GM19193 (cell line): ENCODE results near the gene SSTR4.

Experiments
- POLR2A ChIP-seq: IDR thresholded peaks from 4 replicates; pipeline ENCODE4 v1.6.1; 2011; ENCODE audit not compliant: insufficient read depth, insufficient read length; ENCODE audit errors: extremely low read depth

SSTR4 gene

DNA sequence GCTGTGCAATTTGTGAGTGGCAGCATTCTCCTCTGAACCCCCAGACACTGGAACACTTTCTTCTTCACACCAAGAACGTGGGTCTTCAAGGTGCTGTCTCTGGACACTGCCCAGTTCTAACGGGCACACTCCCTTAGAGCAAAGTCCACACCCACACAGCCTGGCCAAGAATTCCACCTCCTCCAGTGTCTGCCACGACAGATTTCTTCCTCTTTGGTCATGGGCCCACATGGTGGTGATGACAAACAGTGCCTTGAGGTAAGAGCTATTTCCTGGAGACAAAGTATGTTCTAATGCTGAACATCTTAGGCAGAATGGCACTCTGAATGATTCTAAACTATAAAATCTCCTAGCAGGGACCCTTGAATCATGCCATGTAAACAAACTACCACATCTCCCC lies 25.5 kb upstream of the SSTR4 start:
- TF ChIP-seq POLR2A: no peak

DNA sequence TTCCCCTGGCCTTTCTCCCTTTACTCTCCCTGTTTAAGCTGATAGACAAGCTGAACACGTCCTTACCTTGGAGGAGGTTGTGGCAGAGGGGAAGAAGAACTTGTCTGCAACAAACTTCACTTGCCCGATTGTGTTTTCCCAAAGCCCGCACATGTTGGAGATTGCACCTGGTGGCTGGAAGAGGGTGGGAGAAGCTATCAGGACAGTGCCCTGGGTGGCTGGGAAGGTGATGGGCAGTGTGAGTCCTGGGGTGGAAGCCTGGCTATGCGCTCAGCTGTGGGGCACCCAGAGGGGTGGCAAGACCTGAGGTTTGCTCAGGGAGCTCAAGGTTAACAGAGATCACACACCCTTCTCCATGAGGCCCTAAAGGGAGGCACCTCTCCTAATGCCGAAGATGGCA lies 25.0 kb upstream of the SSTR4 start:
- no peak for TF ChIP-seq POLR2A

DNA sequence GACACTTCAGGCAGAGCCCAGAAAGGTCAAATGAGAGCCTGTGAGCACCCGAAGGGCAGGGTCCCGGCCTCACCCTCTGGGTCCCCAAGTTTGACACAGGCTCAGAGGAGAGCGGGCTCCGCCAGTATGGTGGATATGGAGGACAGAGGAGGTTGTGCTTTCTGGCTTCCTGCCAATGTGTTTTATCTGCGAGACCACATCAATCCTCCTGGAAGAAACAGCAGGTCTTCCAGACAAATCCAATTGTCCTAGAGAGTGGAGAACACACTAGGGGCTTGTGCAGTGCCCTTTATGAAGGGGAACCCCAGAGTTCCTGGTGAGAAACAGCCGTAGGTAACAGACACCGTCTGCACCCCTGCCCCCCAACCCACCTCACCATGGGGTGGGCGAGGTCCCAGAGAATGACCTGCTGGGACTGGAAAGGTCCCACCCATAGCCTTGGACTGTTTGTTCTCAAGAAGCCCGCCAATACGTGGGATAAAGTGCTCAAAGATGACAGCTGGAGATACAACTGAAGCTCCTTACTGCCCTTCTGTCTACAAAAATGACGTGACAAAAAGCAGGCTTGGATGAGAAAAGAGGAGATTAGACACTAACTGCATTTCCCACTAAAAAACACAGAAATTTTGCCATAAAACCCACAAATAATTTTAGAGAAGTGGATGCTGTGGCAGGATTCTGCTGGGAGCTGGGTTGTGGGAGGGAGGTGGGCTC lies 23.9 kb upstream of the SSTR4 start:
- TF ChIP-seq POLR2A: no peak

DNA sequence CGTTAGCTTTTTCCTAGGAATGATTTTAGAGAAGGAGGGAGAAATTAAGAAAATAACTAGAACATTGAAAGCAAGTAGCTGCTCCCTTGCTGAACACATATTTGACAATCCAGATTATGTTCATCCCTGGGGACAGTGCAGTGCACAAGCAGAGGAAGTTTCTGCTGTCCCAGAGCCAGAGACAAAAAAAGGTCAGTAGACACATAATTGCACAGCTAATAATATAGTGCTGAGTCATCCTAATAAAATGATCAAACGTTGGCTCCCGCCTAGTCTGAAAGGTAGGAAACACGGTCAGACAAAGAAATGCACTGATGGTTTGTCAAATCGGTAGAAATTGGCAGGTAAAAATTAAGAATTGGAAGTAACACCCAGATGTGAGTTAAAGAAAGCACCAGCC lies 21.7 kb upstream of the SSTR4 start:
- no peak for TF ChIP-seq POLR2A

DNA sequence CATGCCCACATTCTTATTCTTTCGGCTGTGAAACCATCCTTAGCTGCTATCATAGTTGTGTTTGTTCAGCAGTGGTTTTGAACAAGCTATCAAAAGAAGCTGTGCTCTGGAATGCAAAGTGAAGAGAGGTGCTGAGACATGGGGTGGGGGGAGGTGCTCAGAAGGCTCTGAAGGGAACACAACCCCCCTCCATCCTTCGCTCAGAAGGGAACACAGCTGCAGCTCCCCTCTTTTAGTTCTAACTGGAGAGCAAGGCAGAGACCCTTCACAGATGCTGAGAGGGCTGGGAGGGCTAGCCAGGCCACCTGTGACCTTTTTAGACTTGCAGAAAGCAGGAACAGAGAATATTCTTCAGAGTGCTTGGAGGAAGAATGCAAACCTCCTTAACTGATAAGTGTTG lies 17.6 kb upstream of the SSTR4 start:
- TF ChIP-seq POLR2A: no peak

DNA sequence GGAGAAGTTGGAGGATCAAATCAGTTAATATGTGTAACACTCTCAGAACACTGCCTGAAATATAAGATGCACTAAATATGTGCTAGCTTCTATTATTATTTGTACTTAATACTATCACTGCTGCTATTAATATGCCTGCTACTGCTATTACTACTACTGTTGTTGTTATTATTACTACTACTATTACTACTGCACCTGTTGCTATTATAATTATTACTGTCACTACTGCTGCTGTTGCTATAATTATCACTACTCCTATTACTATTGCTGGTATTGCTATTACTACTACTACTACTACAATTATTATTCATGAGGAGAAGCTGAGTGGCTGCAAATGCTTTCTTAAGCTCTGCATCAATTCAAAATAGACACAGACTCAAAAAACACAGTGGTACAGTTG lies 16.7 kb upstream of the SSTR4 start:
- no peak for TF ChIP-seq POLR2A

DNA sequence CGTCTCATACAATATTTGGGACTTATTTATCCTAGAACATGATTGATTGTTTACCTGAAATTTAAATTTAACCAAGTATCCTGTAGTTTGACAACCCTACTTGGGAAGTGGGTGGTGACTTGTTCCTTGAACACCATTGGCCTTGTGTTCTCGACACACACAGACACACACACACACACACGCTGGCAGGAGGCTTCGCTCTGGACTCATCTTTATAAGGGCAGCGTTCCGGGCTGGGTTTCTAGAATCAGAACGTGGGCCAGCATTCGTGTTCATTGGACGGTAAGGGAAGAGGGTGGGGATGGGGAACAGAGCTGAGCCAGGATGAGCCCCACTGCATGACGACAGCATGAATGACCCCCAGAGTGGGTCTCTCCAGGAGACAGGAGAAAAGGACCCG lies 16.2 kb upstream of the SSTR4 start:
- TF ChIP-seq POLR2A: no peak

DNA sequence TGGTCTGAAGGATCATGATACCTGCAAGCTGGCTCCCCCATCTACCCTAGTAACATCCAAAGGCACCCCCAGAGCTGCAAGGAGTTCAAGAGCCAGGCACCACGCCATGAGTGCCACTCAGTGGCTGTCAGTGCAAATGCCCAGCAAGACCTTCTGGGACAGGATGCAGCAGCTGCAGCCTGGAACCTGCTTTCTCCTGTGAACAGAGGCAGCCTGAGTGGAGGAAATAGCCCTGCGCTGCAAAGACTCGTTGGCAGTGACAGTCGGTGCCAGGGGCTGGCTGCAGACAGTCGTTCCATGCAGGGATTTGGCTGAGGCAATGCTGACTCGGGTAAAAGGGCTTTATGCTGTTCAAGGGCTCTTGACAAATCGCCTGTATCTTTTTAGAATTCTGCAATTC lies 15.7 kb upstream of the SSTR4 start:
- TF ChIP-seq POLR2A: no peak

DNA sequence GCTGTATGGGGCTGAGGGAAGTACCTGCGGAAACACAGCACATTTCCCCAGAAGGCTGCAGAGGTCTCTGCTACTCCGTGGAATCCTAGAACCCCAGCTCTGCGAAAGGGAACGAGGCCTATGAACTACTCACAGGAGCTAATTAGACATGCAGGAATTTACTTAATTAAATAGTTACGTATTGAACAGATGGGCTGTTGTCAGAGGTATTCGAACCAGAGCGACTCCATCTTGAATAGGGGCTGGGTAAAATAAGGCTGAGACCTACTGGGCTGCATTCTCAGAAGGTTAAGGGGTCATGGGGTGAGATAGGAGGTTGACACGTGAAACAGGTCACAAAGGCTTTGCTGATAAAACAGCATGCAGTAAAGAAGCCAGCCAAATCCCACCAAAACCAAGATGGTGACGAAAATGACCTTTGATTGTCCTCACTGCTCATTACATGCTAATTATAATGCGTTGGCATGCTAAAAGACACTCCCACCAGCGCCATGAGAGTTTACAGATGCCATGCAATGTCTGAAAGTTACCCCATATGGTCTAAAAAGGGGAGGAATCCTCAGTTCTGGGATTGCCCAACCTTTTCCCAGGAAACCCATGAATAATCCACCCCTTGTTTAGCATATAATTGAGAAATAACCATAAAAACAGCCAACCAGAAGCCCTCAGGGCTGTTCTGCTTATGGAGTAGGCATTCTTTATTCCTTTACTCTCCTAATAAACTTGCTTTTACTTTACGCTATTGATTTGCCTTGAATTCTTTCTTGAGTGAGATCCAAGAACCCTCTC lies 14.7 kb upstream of the SSTR4 start:
- no peak for TF ChIP-seq POLR2A

DNA sequence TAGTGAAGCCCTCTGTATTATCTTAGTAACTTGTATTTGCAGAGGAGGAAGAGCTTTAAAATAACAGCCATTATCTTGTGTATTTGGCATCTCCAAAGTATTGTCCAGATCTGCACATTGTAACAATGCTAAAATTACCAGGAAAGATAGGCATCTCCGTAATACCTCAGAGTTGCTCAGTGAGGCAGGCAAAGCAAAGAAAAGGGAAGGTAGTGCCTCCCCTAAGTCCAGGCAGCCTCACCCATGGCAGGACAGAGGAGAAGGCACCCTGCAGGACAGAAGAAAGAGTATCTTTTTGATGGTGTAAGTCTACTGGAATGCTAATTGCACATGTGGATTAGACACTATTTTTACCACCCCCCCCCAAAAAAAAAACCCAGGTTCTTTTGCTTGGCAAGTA lies 13.6 kb upstream of the SSTR4 start:
- no peak for TF ChIP-seq POLR2A

DNA sequence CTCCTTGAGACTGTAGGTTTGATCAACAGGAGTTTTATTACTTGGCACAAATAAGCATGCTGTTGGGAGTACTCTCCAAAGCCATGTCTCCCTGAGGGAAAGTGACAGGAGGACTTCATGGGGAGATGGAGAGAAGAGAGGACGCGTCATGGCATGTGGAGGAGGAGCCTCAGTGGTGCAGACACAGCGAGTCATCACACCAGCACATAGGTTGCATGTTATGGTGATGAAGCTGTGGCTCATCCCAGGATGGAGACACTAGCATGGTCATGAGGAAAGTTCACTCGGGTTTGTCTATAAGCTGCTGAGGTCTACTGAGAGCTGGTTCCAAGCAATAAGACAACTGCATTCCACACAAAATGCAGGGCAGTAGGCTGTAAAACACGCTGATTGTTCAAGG lies 13.2 kb upstream of the SSTR4 start:
- TF ChIP-seq POLR2A: no peak

DNA sequence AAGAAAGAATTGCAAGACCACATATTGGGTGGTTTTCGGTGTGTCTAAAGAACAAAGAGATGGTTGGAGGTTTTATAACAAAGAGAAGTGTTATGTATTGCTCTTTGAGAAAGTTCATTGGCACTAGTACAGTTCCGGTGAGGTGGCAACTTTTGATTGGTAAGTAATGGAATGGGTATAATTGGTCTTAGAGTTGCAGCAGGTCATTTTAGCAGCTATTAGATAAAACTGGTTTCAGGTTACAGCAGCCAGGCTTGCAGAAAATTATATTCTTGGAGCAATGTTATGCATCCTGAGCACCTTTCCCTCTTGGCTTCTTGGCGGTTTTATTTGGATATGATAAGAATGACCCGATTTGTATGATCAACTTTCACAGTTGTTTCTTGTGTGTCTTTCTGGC lies 12.3 kb upstream of the SSTR4 start:
- TF ChIP-seq POLR2A: no peak

DNA sequence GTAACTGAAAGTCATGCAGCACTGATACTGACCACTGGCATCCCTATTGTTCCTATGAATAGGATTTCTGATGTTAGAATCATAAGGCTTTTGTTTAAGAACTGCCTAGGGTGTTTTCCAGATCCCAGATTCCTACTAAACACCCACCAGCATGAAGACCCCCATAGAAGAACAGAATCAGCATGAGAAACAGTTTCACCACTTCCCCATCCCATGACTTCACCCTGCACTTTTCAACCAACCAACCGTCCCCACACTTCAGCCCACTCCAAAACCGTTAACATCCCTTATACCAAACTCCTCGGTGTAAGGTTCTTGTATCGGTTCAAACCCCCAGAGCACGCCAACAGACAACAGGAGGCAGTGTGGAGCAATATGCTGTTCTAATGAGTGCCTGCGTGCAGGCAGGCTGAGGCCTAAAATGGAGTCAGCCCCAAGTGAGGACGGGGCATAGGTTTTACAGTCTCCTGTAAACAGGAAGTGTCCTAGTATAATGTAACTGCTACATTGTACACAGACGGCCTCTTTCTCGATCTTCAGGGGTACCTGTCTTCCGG lies 11.4 kb upstream of the SSTR4 start:
- TF ChIP-seq POLR2A: no peak

DNA sequence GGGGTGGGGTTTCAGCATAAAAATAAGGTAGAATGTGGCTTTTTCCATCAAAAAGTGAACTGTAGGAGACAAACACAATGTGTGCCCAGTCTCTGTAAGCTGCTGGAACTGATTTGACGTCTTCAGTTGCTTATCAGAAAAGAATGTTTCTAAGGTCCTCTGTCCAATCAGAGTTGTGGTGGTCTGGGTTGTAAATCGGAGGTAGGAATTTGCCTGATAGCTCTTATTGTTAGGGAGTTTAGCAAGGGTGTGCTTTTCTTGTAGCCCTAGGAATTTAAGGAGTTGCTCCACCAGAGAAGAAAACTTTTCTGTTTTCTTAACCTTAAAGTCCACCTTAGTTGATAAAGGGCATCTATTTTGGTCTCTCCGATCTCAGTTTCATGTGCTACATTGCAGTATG lies 10.4 kb upstream of the SSTR4 start:
- TF ChIP-seq POLR2A: no peak

DNA sequence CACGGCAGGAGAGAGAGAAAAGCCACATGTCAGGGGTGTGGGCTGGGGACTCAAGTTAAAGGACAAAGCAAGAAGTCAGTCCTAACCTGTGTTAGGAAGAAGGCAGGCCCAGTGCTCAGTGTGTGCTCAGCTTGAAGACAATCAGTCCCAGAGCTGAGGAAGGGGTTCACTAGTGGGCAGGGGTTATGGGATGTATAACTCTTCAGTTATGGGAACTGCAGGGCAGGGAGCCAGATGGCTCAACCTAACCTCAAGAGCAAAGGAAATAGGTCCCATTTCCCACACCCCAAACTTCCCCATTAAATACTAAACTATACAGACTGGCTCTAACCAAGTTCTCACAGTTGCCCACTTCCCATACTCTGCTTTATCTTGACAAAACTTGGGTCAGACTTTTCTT lies 7.4 kb upstream of the SSTR4 start:
- no peak for TF ChIP-seq POLR2A

DNA sequence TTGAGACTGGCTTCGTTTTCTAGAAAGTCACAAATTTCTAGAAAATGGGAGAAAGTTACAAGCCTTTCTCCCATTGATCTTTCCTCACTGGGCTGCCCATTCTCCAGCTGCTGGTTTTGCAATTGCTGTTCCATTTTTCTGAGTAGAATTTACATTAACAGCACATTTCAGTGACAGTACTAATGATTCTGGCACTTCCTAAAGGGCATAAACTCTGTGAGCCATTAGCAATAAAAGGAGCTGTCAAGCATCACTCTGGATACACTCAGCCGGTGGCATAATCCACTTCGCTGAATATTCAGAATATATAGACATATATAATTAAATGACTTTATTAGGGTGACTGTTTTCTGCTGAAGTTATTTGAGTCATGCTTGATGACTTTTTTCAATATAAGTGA lies 6.7 kb upstream of the SSTR4 start:
- TF ChIP-seq POLR2A: no peak
